Caco-2 (cell line): ENCODE data around the gene FASTK. TPM values are rescaled to one million over a fixed set of nuclear protein-coding genes. Genes with fewer than 3 reads are reported as not detected.

Experiments used
- BruUV-seq: library from RNA; stranded (reverse); fragments of 400-500 nt; replicated peaks from 2 replicates; lab custom pipeline; 2021; lab: Mats Ljungman, UMichigan
- CTCF ChIA-PET: fragments of 300-600 bp; sonication (Branson Sonifier 250); formaldehyde crosslinking; loops from one replicate; lab custom pipeline; 2022; ENCODE audit warnings: antibody characterized with exemption; lab: Charles Lee
- POLR2A ChIA-PET: fragments of 300-600 bp; sonication (Branson Sonifier 250); formaldehyde crosslinking; loops from one replicate; lab custom pipeline; 2022; ENCODE audit warnings: antibody characterized with exemption; lab: Charles Lee
- DNase-seq, 2 experiments: peaks; one replicate each; pipeline versions ENCODE4 v3.0.0 to v3.0.0-alpha.2; 2020 to 2022
- H3K27me3 ChIP-seq: replicated peaks from 2 replicates; pipeline ENCODE4 v1.6.0; 2011; ENCODE audit warnings: low read length; ENCODE audit not compliant: control insufficient read depth, insufficient read depth
- H3K36me3 ChIP-seq: 2 replicates; pipeline ENCODE4 v1.5.1; 2011; ENCODE audit warnings: low read length; ENCODE audit not compliant: control insufficient read depth, insufficient read depth
- H3K4me1 ChIP-seq: fragments of 250-450 bp; sonication (Bioruptor Pico); 2 replicates; pipeline ENCODE4 v1.5.1; 2020; ENCODE audit warnings: mild to moderate bottlenecking
- H3K4me3 ChIP-seq: 2 replicates; pipeline ENCODE4 v1.5.1; 2011; ENCODE audit warnings: low read depth, mild to moderate bottlenecking, control low read depth, low read length
- H3K9me3 ChIP-seq: fragments of 250-450 bp; sonication (Bioruptor Pico); 2 replicates; pipeline ENCODE4 v1.5.1; 2020; ENCODE audit warnings: mild to moderate bottlenecking, moderate library complexity
- H3K27ac Mint-ChIP-seq: one replicate; pipeline ENCODE4 v1.8.0; 2022; ENCODE audit warnings: mixed read lengths; ENCODE audit not compliant: unreplicated experiment
- H3K27me3 Mint-ChIP-seq: one replicate; pipeline ENCODE4 v1.8.0; 2022; ENCODE audit warnings: mixed read lengths; ENCODE audit not compliant: insufficient read depth, unreplicated experiment
- H3K36me3 Mint-ChIP-seq: one replicate; pipeline ENCODE4 v1.8.0; 2022; ENCODE audit warnings: mild to moderate bottlenecking, mixed read lengths; ENCODE audit not compliant: insufficient read depth, unreplicated experiment
- H3K4me1 Mint-ChIP-seq: one replicate; pipeline ENCODE4 v1.8.0; 2022; ENCODE audit warnings: low read depth, mixed read lengths; ENCODE audit not compliant: unreplicated experiment
- H3K4me3 Mint-ChIP-seq: one replicate; pipeline ENCODE4 v1.8.0; 2022; ENCODE audit warnings: mild to moderate bottlenecking, moderate library complexity, mixed read lengths; ENCODE audit not compliant: unreplicated experiment
- H3K9me3 Mint-ChIP-seq: one replicate; pipeline ENCODE4 v1.8.0; 2022; ENCODE audit warnings: mixed read lengths; ENCODE audit not compliant: unreplicated experiment
- CTCF ChIP-seq, 2 experiments: fragments of 200-600 bp in 1 of 2; IDR thresholded peaks; 1 replicate in 1 of 2; 2 replicates in 1 of 2; pipeline versions ENCODE4 v1.5.1 to v1.8.0; 2011 to 2022; ENCODE audit warnings: antibody characterized with exemption in 1 of 2, control low read depth in 1 of 2, inconsistent platforms in 1 of 2, low read depth in 1 of 2, low read length in 1 of 2, mild to moderate bottlenecking in 1 of 2, moderate library complexity in 1 of 2; ENCODE audit not compliant: insufficient read depth in 1 of 2, severe bottlenecking in 1 of 2, unreplicated experiment in 1 of 2
- intact Hi-C: fragments of 100-400 bp; cut with micrococcal nuclease; formaldehyde crosslinking; loops from one replicate; pipeline ENCODE4 v1.10.0; 2022; ENCODE audit not compliant: unreplicated experiment
- total RNA-seq: library from RNA; stranded (reverse); gene quantifications from 2 replicates; pipeline ENCODE4 v1.2.3, GENCODE V29; 2022

FASTK gene
- total RNA-seq, 1 experiment from 2014 or later, result 114 TPM

GRCh38 chr7:151062111-151062398, 18.6 kb downstream of the FASTK start:
- ChIA-PET CTCF (interaction anchor here (0.6 to 2.0 kb wide), 10 partner anchors 18 to 1554 kb away, joined by 3 to 21 read pairs (median 6); partner anchors contain the start of genes ABCB8 and FASTK), POLR2A (interaction anchor here (0.5 to 2.1 kb wide), 8 partner anchors 14 to 165 kb away, joined by 3 to 25 read pairs (median 6); partner anchors contain the start of genes ABCB8, ABCF2, FASTK and TMUB1)
- no TSS peak for BruUV-seq
- Mint-ChIP-seq H3K4me3 (peak overlapping the region; percentile 95), H3K4me1 (peaks cover 19% of the 10 kb centered on the region), H3K27ac (peak overlapping the region; percentile 51), H3K27me3 (no peaks in the 10 kb centered on the region), H3K9me3 (no peaks in the 10 kb centered on the region), H3K36me3 (peaks cover 56% of the 10 kb centered on the region)
- DNase-seq, result no peak
- H3K4me3 ChIP-seq, result peak overlapping the region; percentile 0; the same call in 1 of the 2 replicates
- TF ChIP-seq CTCF (IDR thresholded peaks at IDR 0.05; ENCODE audit: insufficient read depth in 1 of 2, low read depth in 1 of 2, low read length in 1 of 2, severe bottlenecking in 1 of 2, unreplicated experiment in 1 of 2), result no peak
- peaks cover 29% of the 10 kb centered on the region for H3K4me1 ChIP-seq
- intact Hi-C loops, result loop anchor here (1.0 kb wide), 3 partner anchors 18 to 51 kb away; partner anchors contain the start of genes ABCB8 and FASTK
- H3K36me3 ChIP-seq, result peaks cover 5% of the 10 kb centered on the region
- H3K27me3 ChIP-seq, result no peaks in the 10 kb centered on the region
- H3K9me3 ChIP-seq, result no peaks in the 10 kb centered on the region

GRCh38 chr7:151061213-151062110, 19.1 kb downstream of the FASTK start:
- no TSS peak for BruUV-seq
- no peaks in the 10 kb centered on the region for H3K27me3 Mint-ChIP-seq

More at GRCh38 chr7:151061213-151062110, 19.1 kb downstream of the FASTK start:
- no peaks in the 10 kb centered on the region for H3K27me3 ChIP-seq
- peaks cover 52% of the 10 kb centered on the region for H3K36me3 Mint-ChIP-seq
- no peaks in the 10 kb centered on the region for H3K9me3 Mint-ChIP-seq
- peaks cover 5% of the 10 kb centered on the region for H3K36me3 ChIP-seq
- H3K4me3 ChIP-seq, result peak overlapping the region; percentile 0; the same call in 1 of the 2 replicates
- H3K4me3 Mint-ChIP-seq, result peak overlapping the region; percentile 95
- TF ChIP-seq CTCF (IDR thresholded peaks at IDR 0.05; ENCODE audit: insufficient read depth in 1 of 2, low read depth in 1 of 2, low read length in 1 of 2, severe bottlenecking in 1 of 2, unreplicated experiment in 1 of 2), result no peak
- CTCF ChIA-PET, result interaction anchor here (0.6 to 2.0 kb wide), 11 partner anchors 17 to 1553 kb away, joined by 3 to 21 read pairs (median 5); partner anchors contain the start of genes ABCB8 and FASTK
- intact Hi-C loops, result loop anchor here (1.0 kb wide), 3 partner anchors 19 to 52 kb away; partner anchors contain the start of genes ABCB8 and FASTK
- DNase-seq, result no peak
- H3K4me1 ChIP-seq, result peaks cover 30% of the 10 kb centered on the region
- H3K27ac Mint-ChIP-seq, result peak overlapping the region; percentile 51
- POLR2A ChIA-PET, result interaction anchor here (0.5 to 2.1 kb wide), 6 partner anchors 15 to 44 kb away, joined by 3 to 25 read pairs (median 14); partner anchors contain the start of genes ABCB8, FASTK and TMUB1
- H3K4me1 Mint-ChIP-seq, result peaks cover 25% of the 10 kb centered on the region
- no peaks in the 10 kb centered on the region for H3K9me3 ChIP-seq
